PC-9 (cell line): ENCODE data around the gene CD8B2. TPM values are rescaled to one million over a fixed set of nuclear protein-coding genes. Genes with fewer than 3 reads are reported as not detected.

Experiments used
- BruUV-seq: library from RNA; stranded (reverse); fragments of 400-500 nt; replicated peaks from 2 replicates; lab custom pipeline; 2021; lab: Mats Ljungman, UMichigan
- CTCF ChIA-PET: fragments of 300-600 bp; sonication (Branson Sonifier 250); formaldehyde crosslinking; loops from one replicate; lab custom pipeline; 2022; ENCODE audit warnings: antibody characterized with exemption; lab: Charles Lee
- POLR2A ChIA-PET: fragments of 300-600 bp; sonication (Branson Sonifier 250); formaldehyde crosslinking; loops from one replicate; lab custom pipeline; 2022; ENCODE audit warnings: antibody characterized with exemption; ENCODE audit not compliant: unreplicated experiment; lab: Charles Lee
- DNase-seq, 2 experiments: peaks; one replicate each; pipeline versions ENCODE4 v3.0.0 to v3.0.0-alpha.2; 2015 to 2022; ENCODE audit warnings: mixed read lengths in 1 of 2
- H2AFZ ChIP-seq: fragments of 200-600 bp; sonication (generic); 2 replicates; pipeline ENCODE4 v1.8.1; 2017; ENCODE audit warnings: antibody characterized with exemption
- H3F3A ChIP-seq: fragments of 200-600 bp; sonication (generic); 2 replicates; pipeline ENCODE4 v1.8.1; 2017; ENCODE audit warnings: antibody characterized with exemption, mild to moderate bottlenecking, low read depth; ENCODE audit not compliant: insufficient read depth
- H3K27ac ChIP-seq: fragments of 200-600 bp; sonication (generic); 2 replicates; pipeline ENCODE4 v1.6.1; 2016; ENCODE audit warnings: mixed run types
- H3K27me3 ChIP-seq: fragments of 200-600 bp; sonication (generic); 2 replicates; pipeline ENCODE4 v1.6.1; 2016; ENCODE audit warnings: low read depth, mixed run types; ENCODE audit not compliant: insufficient read depth
- H3K36me3 ChIP-seq: fragments of 200-600 bp; sonication (generic); 2 replicates; pipeline ENCODE4 v1.6.1; 2016; ENCODE audit warnings: low read depth, mixed run types
- H3K4me1 ChIP-seq: fragments of 200-600 bp; sonication (generic); replicated peaks from 2 replicates; pipeline ENCODE4 v1.6.1; 2016; ENCODE audit warnings: mixed run types; ENCODE audit not compliant: insufficient read depth
- H3K4me2 ChIP-seq: fragments of 200-600 bp; sonication (generic); 2 replicates; pipeline ENCODE4 v1.6.1; 2017; ENCODE audit warnings: mixed run types
- H3K4me3 ChIP-seq: fragments of 200-600 bp; sonication (generic); 2 replicates; pipeline ENCODE4 v1.6.1; 2016; ENCODE audit warnings: mixed run types
- H3K79me2 ChIP-seq: fragments of 200-600 bp; sonication (generic); 2 replicates; pipeline ENCODE4 v1.6.1; 2017; ENCODE audit warnings: low read depth, mixed run types
- H3K9me2 ChIP-seq: fragments of 200-600 bp; sonication (generic); 2 replicates; pipeline ENCODE4 v1.8.1; 2017; ENCODE audit warnings: mild to moderate bottlenecking; ENCODE audit not compliant: insufficient read depth
- H3K9me3 ChIP-seq: fragments of 200-600 bp; sonication (generic); 2 replicates; pipeline ENCODE4 v1.8.1; 2016; ENCODE audit warnings: low read depth; ENCODE audit not compliant: insufficient read depth
- H4K20me1 ChIP-seq: fragments of 200-600 bp; sonication (generic); 2 replicates; pipeline ENCODE4 v1.8.1; 2017; ENCODE audit not compliant: insufficient read depth
- EZH2 ChIP-seq: fragments of 200-600 bp; sonication (generic); IDR thresholded peaks from 2 replicates; pipeline ENCODE4 v1.8.0; 2017; ENCODE audit warnings: antibody characterized with exemption, low read depth
- intact Hi-C: fragments of 100-400 bp; cut with micrococcal nuclease; formaldehyde crosslinking; loops from one replicate; pipeline ENCODE4 v1.10.0; 2022; ENCODE audit not compliant: unreplicated experiment
- total RNA-seq: library from RNA; stranded (reverse); gene quantifications from 2 replicates; pipeline ENCODE4 v1.2.3, GENCODE V29; 2021
- TF ChIP-seq, protein P1 (sequence below): fragments of 200-600 bp; sonication (generic); conservative IDR thresholded peaks from 2 replicates; pipeline ENCODE4 v1.6.1; 2017; ENCODE audit warnings: mixed run types, antibody characterized with exemption, mild to moderate bottlenecking, moderate library complexity

CD8B2 gene
- total RNA-seq, 1 experiment from 2014 or later: not detected

DNA sequence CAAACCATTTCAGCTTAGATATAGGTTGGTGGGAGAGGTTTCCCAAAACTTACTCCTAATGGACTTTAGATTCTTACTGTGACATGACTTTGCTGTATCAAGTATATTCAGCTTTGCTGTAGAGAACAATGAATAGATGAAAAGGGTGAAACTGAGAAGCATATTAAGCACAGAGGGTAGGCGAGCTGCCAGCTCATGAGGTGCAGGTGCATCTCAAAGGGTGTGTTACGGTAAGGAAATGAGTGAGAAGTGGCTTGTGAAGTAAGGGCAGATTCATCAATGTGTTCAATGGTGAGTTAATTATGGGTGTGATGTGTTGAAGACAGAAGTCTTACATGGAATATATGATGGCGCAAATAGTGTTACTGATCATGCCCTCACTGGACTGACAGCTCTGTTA, 49.3 kb downstream of the CD8B2 start:
- H3K9me2 ChIP-seq: no peaks in the 10 kb centered on the region
- DNase-seq: no peak
- no peak for TF ChIP-seq EZH2
- TF ChIP-seq, protein P1, sequence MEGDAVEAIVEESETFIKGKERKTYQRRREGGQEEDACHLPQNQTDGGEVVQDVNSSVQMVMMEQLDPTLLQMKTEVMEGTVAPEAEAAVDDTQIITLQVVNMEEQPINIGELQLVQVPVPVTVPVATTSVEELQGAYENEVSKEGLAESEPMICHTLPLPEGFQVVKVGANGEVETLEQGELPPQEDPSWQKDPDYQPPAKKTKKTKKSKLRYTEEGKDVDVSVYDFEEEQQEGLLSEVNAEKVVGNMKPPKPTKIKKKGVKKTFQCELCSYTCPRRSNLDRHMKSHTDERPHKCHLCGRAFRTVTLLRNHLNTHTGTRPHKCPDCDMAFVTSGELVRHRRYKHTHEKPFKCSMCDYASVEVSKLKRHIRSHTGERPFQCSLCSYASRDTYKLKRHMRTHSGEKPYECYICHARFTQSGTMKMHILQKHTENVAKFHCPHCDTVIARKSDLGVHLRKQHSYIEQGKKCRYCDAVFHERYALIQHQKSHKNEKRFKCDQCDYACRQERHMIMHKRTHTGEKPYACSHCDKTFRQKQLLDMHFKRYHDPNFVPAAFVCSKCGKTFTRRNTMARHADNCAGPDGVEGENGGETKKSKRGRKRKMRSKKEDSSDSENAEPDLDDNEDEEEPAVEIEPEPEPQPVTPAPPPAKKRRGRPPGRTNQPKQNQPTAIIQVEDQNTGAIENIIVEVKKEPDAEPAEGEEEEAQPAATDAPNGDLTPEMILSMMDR: no peak
- no TSS peak for BruUV-seq
- no peaks in the 10 kb centered on the region for H3F3A ChIP-seq
- H3K4me1 ChIP-seq: no peaks in the 10 kb centered on the region
- H3K36me3 ChIP-seq: no peaks in the 10 kb centered on the region
- no peaks in the 10 kb centered on the region for H3K9me3 ChIP-seq
- no peak overlapping the region for H2AFZ ChIP-seq
- no peak overlapping the region for H3K4me3 ChIP-seq
- no peak overlapping the region for H3K27ac ChIP-seq
- no peak overlapping the region for H3K4me2 ChIP-seq
- H3K27me3 ChIP-seq: peaks cover 69% of the 10 kb centered on the region
- ChIA-PET CTCF (no interaction called here), POLR2A (no interaction called here)
- no peaks in the 10 kb centered on the region for H3K79me2 ChIP-seq
- intact Hi-C loops: no loop called here
- H4K20me1 ChIP-seq: no peaks in the 10 kb centered on the region

DNA sequence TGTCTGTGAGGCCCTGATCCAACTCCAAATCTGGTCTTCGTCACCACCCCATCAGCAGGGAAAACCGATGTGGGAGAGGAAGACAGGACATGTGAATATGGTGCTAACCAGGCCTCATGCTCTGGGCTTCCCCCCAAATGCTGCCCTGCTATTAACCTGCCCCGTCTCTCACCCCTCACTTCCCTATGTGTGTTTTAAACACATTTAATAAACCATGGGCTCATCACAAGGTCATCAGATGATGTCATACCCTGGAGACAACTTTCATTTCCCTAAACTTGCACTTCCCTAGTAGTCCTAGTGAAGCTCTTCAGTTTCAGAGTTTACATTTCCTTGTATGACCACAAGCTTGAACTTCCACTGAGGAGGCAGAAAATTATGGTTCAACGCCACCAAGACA, 49.9 kb downstream of the CD8B2 start:
- TF ChIP-seq, protein P1: no peak
- no peak for TF ChIP-seq EZH2
- H3K9me3 ChIP-seq: no peaks in the 10 kb centered on the region
- intact Hi-C loops: no loop called here
- DNase-seq: no peak
- CTCF ChIA-PET: no interaction called here
- peaks cover 72% of the 10 kb centered on the region for H3K27me3 ChIP-seq
- H3F3A ChIP-seq: no peaks in the 10 kb centered on the region
- H4K20me1 ChIP-seq: no peaks in the 10 kb centered on the region
- no peaks in the 10 kb centered on the region for H3K36me3 ChIP-seq
- H3K4me2 ChIP-seq: no peak overlapping the region
- BruUV-seq: no TSS peak
- H2AFZ ChIP-seq: no peak overlapping the region
- H3K9me2 ChIP-seq: no peaks in the 10 kb centered on the region
- no peaks in the 10 kb centered on the region for H3K79me2 ChIP-seq
- no peak overlapping the region for H3K27ac ChIP-seq
- H3K4me3 ChIP-seq: no peak overlapping the region
- POLR2A ChIA-PET: no interaction called here
- no peaks in the 10 kb centered on the region for H3K4me1 ChIP-seq

DNA sequence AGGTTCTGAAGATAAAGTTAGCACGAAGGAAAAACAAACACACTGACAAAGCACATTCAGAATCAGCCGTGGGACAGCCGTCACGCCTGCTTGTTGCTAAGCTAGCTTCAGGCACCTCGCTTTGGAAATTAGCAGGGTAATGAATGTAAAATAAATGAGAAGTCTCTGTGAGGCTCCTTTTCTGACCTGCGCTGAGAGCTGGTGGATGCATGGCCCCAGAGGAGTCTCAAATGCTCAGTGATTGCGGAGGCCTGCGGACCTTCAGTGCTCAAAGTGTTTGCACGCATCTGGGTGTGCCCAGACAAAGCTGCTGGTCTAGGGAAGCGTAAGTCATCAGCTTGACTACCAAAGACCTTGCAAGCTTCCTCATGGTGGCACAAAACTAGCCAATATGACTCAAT, 50.6 kb downstream of the CD8B2 start:
- Histone ChIP-seq H3K4me2 (no peak overlapping the region), H3K4me3 (no peak overlapping the region), H3K36me3 (no peaks in the 10 kb centered on the region), H3K9me2 (no peaks in the 10 kb centered on the region), H3K27me3 (peaks cover 73% of the 10 kb centered on the region), H3F3A (no peaks in the 10 kb centered on the region), H3K9me3 (no peaks in the 10 kb centered on the region), H4K20me1 (no peaks in the 10 kb centered on the region), H3K4me1 (no peaks in the 10 kb centered on the region), H3K27ac (no peak overlapping the region), H2AFZ (no peak overlapping the region), H3K79me2 (no peaks in the 10 kb centered on the region)
- CTCF ChIA-PET: no interaction called here
- no peak for DNase-seq
- POLR2A ChIA-PET: no interaction called here
- no TSS peak for BruUV-seq
- intact Hi-C loops: no loop called here
- TF ChIP-seq, protein P1: no peak
- no peak for TF ChIP-seq EZH2
